ENCODE data around the gene PRELID3B. TPM values are rescaled to one million over a fixed set of nuclear protein-coding genes. Genes with fewer than 3 reads are reported as not detected.

Gene PRELID3B
- total and polyA plus RNA-seq, 10 of the 15 experiments (the other 5 are each of a cell fraction or from before 2014, with no cell fraction given): 72.5 to 151 (median 124) TPM

- TF ChIP-seq ZNF687 (IDR thresholded peaks at IDR 0.05) (peak; percentile 40), SRF (IDR thresholded peaks at IDR 0.05; ENCODE audit: low read depth in 2 of 2, low read length in 2 of 2) (peak in 1 of 2 experiments; percentile 83; a peak in 2 of 4 replicates), NFYA (IDR thresholded peaks at IDR 0.05; ENCODE audit: borderline replicate concordance, low read depth, low read length) (no peak), PRDM15 (CRISPR knock-in tag; IDR thresholded peaks at IDR 0.05) (no peak), RAD21 (IDR thresholded peaks at IDR 0.05; ENCODE audit: insufficient read depth, low read depth, low read length) (0 out of 2 replicates have a peak, but pooled peaks have one; percentile 2), SMAD5 (IDR thresholded peaks at IDR 0.05; ENCODE audit: low read depth) (0 out of 2 replicates have a peak, but pooled peaks have one; percentile 34), ELK1 (IDR thresholded peaks at IDR 0.05; ENCODE audit: low read depth, low read length) (no peak), KDM1A (IDR thresholded peaks at IDR 0.05; ENCODE audit: borderline replicate concordance) (no peak), TARDBP (IDR thresholded peaks at IDR 0.05; ENCODE audit: borderline replicate concordance) (no peak; the same call in 1 of the 2 replicates), HCFC1 (IDR thresholded peaks at IDR 0.05; ENCODE audit: low read length) (no peak; the same call in 1 of the 2 replicates), POLR2AphosphoS5 (IDR thresholded peaks at IDR 0.05; ENCODE audit: low read length) (peak; percentile 56; the same call in 1 of the 2 replicates), E2F8 (IDR thresholded peaks at IDR 0.05; ENCODE audit: low read depth, partially characterized antibody) (no peak), MLLT1 (IDR thresholded peaks at IDR 0.05) (peak; percentile 76), BCL11A (IDR thresholded peaks at IDR 0.05; ENCODE audit: low read depth, low read length) (peak; percentile 99), ZZZ3 (IDR thresholded peaks at IDR 0.05; ENCODE audit: control insufficient read depth, insufficient read length, low read depth) (no peak)
Observed at GRCh38 chr20:59007665-59008511, 34.7 kb downstream of the PRELID3B start (continued).
